Endothelial cell (in vitro differentiated cells): ENCODE results near the gene MTERF4. TPM values are rescaled to one million over a fixed set of nuclear protein-coding genes. Genes with fewer than 3 reads are reported as not detected.
"Not testable (repeated sequence)": the region's sequence is repeated elsewhere in the genome, so short reads cannot be mapped to it uniquely, and the experiment has no call there.

Experiments
- DNase-seq: peaks from one replicate; pipeline ENCODE4 v3.0.0; 2021; ENCODE audit warnings: low spot score
- H3K27ac Mint-ChIP-seq: one replicate; pipeline ENCODE4 v1.8.0; 2021; ENCODE audit warnings: mixed read lengths, inconsistent platforms; ENCODE audit not compliant: unreplicated experiment
- H3K27me3 Mint-ChIP-seq: one replicate; pipeline ENCODE4 v1.8.0; 2021; ENCODE audit warnings: mild to moderate bottlenecking, moderate library complexity, mixed read lengths, inconsistent platforms; ENCODE audit not compliant: unreplicated experiment
- H3K36me3 Mint-ChIP-seq: one replicate; pipeline ENCODE4 v1.8.0; 2021; ENCODE audit warnings: mild to moderate bottlenecking, low read depth, mixed read lengths, inconsistent platforms; ENCODE audit not compliant: unreplicated experiment
- H3K4me1 Mint-ChIP-seq: one replicate; pipeline ENCODE4 v1.8.0; 2021; ENCODE audit warnings: mild to moderate bottlenecking, mixed read lengths, inconsistent platforms; ENCODE audit not compliant: unreplicated experiment
- H3K4me3 Mint-ChIP-seq: one replicate; pipeline ENCODE4 v1.8.0; 2021; ENCODE audit warnings: mild to moderate bottlenecking, mixed read lengths, inconsistent platforms; ENCODE audit not compliant: unreplicated experiment
- H3K9me3 Mint-ChIP-seq: one replicate; pipeline ENCODE4 v1.8.0; 2021; ENCODE audit warnings: mixed read lengths, inconsistent platforms; ENCODE audit not compliant: unreplicated experiment
- total RNA-seq: library from RNA; stranded (reverse); fragmentation: NEBNext Ultra II Directional; extraction: Animal tissue kit (Norgen Biotek cat#: 25700); gene quantifications from one replicate; pipeline ENCODE4 v1.2.1, GENCODE V29; 2021; ENCODE audit not compliant: unreplicated experiment
- TF ChIP-seq, protein P1 (sequence below): fragments of 200-600 bp; sonication (generic); IDR thresholded peaks from one replicate; pipeline ENCODE4 v1.5.0; 2021; ENCODE audit warnings: antibody characterized with exemption; ENCODE audit not compliant: unreplicated experiment

The MTERF4 gene
- total RNA-seq, 1 donor from 2014 or later = 82.4 TPM

- Mint-ChIP-seq H3K27me3 (peaks cover 6% of the 10 kb centered on the region), H3K36me3 (peaks cover 29% of the 10 kb centered on the region), H3K4me1 (peaks cover 53% of the 10 kb centered on the region), H3K27ac (peak overlapping the region; percentile 95), H3K4me3 (peak overlapping the region; percentile 77), H3K9me3 (no peaks in the 10 kb centered on the region)
- DNase-seq = no peak
- TF ChIP-seq, protein P1, sequence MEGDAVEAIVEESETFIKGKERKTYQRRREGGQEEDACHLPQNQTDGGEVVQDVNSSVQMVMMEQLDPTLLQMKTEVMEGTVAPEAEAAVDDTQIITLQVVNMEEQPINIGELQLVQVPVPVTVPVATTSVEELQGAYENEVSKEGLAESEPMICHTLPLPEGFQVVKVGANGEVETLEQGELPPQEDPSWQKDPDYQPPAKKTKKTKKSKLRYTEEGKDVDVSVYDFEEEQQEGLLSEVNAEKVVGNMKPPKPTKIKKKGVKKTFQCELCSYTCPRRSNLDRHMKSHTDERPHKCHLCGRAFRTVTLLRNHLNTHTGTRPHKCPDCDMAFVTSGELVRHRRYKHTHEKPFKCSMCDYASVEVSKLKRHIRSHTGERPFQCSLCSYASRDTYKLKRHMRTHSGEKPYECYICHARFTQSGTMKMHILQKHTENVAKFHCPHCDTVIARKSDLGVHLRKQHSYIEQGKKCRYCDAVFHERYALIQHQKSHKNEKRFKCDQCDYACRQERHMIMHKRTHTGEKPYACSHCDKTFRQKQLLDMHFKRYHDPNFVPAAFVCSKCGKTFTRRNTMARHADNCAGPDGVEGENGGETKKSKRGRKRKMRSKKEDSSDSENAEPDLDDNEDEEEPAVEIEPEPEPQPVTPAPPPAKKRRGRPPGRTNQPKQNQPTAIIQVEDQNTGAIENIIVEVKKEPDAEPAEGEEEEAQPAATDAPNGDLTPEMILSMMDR = no peak
Measured at GRCh38 chr2:241109210-241110088, 7.4 kb upstream of the MTERF4 start.

GRCh38 chr2:241108271-241109209 lies 6.5 kb upstream of the MTERF4 start:
- Mint-ChIP-seq H3K36me3 (peaks cover 29% of the 10 kb centered on the region), H3K4me1 (peaks cover 53% of the 10 kb centered on the region), H3K27me3 (peaks cover 6% of the 10 kb centered on the region), H3K4me3 (peak overlapping the region; percentile 77), H3K9me3 (no peaks in the 10 kb centered on the region), H3K27ac (peak overlapping the region; percentile 99)
- TF ChIP-seq, protein P1 = no peak
- DNase-seq = no peak

DNA sequence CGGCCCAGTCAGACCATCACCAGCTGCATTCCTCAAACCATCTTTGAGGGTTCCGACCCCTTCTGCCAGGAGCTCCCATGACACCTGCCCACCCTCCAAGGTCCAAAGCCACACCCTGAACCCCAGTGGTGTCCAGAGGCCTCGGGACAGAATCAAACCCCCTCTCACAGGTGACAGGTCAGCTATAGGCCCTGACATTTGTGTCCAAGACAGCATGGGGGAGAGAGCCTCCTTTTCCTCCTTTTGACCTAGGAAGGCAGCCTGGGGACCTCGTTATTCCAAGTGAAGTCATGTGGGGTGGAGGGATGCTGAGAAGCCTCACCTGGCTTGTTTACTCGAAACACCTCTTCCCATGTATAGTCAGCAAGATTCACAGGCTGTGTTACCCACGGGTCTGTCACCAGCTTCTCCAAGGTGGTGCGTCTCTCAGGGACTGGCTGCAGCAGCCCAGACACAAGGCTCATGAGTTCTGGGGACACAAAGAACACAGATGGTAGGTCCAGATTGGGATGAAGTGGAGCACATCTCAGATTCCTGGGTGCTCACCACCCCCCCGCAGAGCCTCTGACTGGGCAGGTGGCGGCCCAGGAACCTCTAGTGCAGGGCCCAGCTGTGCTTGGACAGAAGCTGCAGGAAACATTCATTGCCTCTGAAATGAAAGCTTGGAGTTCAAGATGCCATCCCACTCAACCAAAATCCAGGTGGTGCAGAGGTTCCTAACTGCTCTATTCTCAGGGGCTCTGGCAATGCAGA lies 5.1 kb upstream of the MTERF4 start:
- Mint-ChIP-seq H3K27ac (no peak overlapping the region), H3K27me3 (peaks cover 8% of the 10 kb centered on the region), H3K4me3 (no peak overlapping the region), H3K4me1 (peaks cover 59% of the 10 kb centered on the region), H3K36me3 (peaks cover 36% of the 10 kb centered on the region), H3K9me3 (no peaks in the 10 kb centered on the region)
- no peak for DNase-seq
- TF ChIP-seq, protein P1 = no peak

DNA sequence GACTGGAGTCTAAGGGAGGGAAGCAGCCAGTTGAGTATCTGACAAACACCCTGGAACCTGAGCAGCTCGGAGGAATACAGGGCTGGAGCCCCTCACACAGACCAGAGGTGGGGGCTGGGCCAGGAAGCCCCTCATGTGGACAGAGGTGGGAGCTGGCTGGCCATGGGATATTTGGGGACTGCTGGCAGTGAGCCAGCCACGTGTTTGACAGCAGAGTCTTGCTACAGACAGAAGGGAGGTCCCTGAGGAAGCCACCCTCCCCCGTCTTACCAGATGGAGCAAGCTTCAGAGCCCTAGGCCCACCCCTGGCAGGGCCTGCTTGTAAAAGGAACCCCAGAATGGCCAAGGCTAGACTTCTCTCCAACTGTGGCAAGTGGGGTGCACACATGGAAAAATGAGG lies 3.6 kb upstream of the MTERF4 start:
- Mint-ChIP-seq H3K27ac (no peak overlapping the region), H3K4me1 (peaks cover 49% of the 10 kb centered on the region), H3K4me3 (no peak overlapping the region), H3K27me3 (peaks cover 5% of the 10 kb centered on the region), H3K9me3 (no peaks in the 10 kb centered on the region), H3K36me3 (peaks cover 29% of the 10 kb centered on the region)
- TF ChIP-seq, protein P1 = no peak
- no peak for DNase-seq

DNA sequence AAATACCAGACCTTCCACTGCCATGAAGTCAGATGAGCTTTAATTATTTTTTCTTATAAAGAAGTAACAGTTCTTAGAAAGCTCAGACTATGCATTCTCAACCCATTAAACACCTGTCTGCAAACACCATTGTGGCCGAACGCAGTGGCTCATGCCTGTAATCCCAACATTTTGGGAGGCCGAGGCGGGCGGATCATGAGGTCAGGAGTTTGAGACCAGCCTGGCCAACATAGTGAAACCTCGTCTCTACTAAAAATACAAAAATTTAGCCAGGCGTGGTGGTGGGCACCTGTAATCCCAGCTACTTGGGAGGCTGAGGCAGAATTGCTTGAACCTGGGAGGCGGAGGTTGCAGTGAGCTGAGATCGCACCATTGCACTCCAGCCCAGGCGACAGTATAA lies 2.5 kb upstream of the MTERF4 start:
- not testable (repeated sequence) for DNase-seq, H3K27me3 Mint-ChIP-seq, H3K9me3 Mint-ChIP-seq, H3K4me3 Mint-ChIP-seq, H3K27ac Mint-ChIP-seq
- H3K36me3 Mint-ChIP-seq = peaks cover 30% of the 10 kb centered on the region
- peaks cover 50% of the 10 kb centered on the region for H3K4me1 Mint-ChIP-seq
